ENCODE data around the gene TMEM9.

The TMEM9 gene

DNA sequence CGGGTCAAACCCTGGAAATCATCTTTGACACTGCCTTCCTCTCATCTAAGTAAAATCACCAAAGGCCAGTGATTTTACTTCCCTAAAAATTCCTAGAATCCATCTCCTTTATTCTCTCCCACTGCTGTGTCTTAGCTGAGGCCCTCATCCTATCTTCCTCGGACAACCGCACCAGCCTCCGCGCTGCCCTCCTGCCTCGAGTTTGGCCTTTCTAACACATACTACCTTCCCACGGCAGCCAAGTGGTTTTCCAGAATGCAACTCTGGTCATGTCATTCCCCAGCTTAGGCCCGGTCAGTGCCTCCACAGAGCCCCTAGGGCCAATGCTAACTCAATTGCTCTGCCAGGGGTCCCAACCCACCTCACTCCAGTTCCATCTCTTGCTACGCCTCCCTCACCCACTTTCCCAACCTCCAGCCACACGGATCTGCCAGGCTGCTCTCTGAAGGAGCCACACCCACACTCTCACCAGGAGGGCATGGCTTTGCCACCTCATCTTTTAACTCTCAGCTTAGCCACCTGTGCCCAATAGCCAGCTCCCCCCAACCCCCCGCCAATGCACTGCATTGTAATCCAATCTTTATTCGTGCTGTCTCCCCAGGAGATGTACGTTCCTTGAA, 6.8 kb downstream of the TMEM9 start:
- Histone ChIP-seq H3K9ac (no peak overlapping the region), H3K4me2 (no peak overlapping the region), H3K79me2 (ENCODE audit: insufficient read depth, low read depth) (no peaks in the 10 kb centered on the region), H2AFZ (ENCODE audit: low read depth) (no peak overlapping the region), H3K36me3 (ENCODE audit: insufficient read depth) (peaks cover 4% of the 10 kb centered on the region; the same call in 1 of the 2 replicates), H3K4me1 (ENCODE audit: low read depth, poor library complexity, severe bottlenecking) (no peaks in the 10 kb centered on the region), H3K4me3 (IDR thresholded peaks at IDR 0.05; ENCODE audit: insufficient read depth, low read depth, low read length) (no peak overlapping the region), H4K20me1 (ENCODE audit: insufficient read depth) (no peaks in the 10 kb centered on the region), H3K27me3 (ENCODE audit: insufficient read depth, low read depth) (no peaks in the 10 kb centered on the region), H3K27ac (no peak overlapping the region)
- TF ChIP-seq CTCF (conservative IDR thresholded peaks at IDR 0.05; ENCODE audit: low read depth, low read length), result no peak

DNA sequence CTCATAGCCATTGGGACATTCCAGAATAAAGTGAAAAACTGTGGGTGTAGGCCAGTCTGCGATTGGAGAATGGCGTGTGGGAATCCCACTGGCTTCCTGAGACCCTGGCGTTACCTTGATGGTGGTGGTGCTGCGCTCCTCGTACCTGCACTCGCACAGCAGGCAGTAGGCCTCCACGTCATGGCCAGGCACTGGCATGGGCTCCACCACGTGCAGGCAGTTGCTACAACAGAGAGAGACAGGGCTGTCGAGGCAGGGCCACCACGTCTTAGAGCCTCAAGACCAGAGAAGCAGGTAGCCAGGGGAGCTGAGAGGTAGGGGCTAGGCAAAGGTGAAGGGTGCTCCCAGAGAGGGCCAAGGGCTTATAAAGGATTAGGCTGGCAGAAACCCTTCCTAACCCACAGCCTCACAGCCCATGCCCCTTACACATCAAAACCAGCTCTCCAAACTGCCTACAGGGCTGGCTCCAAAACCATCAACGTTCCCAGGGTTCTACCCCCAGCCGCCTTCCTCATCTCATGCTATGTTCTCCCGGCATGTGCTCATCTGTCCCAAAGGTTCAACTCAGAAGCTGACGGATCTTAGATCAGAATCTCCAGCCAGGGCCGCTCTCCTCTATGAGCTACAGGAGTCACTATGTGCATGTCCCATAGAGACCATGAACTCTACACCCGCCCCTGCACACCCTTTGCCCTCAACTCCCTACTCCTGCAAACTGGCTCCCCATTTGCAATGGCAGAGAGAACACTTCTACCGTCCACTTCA, 7.5 kb downstream of the TMEM9 start:
- H3K9ac ChIP-seq, result no peak overlapping the region
- H4K20me1 ChIP-seq (ENCODE audit: insufficient read depth), result no peaks in the 10 kb centered on the region
- TF ChIP-seq CTCF (conservative IDR thresholded peaks at IDR 0.05; ENCODE audit: low read depth, low read length), result no peak
- H3K27me3 ChIP-seq (ENCODE audit: insufficient read depth, low read depth), result no peaks in the 10 kb centered on the region
- no peak overlapping the region for H2AFZ ChIP-seq (ENCODE audit: low read depth)
- H3K4me1 ChIP-seq (ENCODE audit: low read depth, poor library complexity, severe bottlenecking), result no peaks in the 10 kb centered on the region
- peaks cover 4% of the 10 kb centered on the region; the same call in 1 of the 2 replicates for H3K36me3 ChIP-seq (ENCODE audit: insufficient read depth)
- no peak overlapping the region for H3K27ac ChIP-seq
- H3K4me2 ChIP-seq, result no peak overlapping the region
- H3K4me3 ChIP-seq (IDR thresholded peaks at IDR 0.05; ENCODE audit: insufficient read depth, low read depth, low read length), result no peak overlapping the region
- no peaks in the 10 kb centered on the region for H3K79me2 ChIP-seq (ENCODE audit: insufficient read depth, low read depth)

- H3K79me2 ChIP-seq (ENCODE audit: insufficient read depth, low read depth), result no peaks in the 10 kb centered on the region
- H3K4me2 ChIP-seq, result no peak overlapping the region
- no peak overlapping the region for H2AFZ ChIP-seq (ENCODE audit: low read depth)
- H4K20me1 ChIP-seq (ENCODE audit: insufficient read depth), result no peaks in the 10 kb centered on the region
- H3K36me3 ChIP-seq (ENCODE audit: insufficient read depth), result peaks cover 4% of the 10 kb centered on the region; the same call in 1 of the 2 replicates
- no peak for TF ChIP-seq CTCF (conservative IDR thresholded peaks at IDR 0.05; ENCODE audit: low read depth, low read length)
- H3K9ac ChIP-seq, result no peak overlapping the region
- H3K4me1 ChIP-seq (ENCODE audit: low read depth, poor library complexity, severe bottlenecking), result no peaks in the 10 kb centered on the region
- H3K27me3 ChIP-seq (ENCODE audit: insufficient read depth, low read depth), result no peaks in the 10 kb centered on the region
- no peak overlapping the region for H3K4me3 ChIP-seq (IDR thresholded peaks at IDR 0.05; ENCODE audit: insufficient read depth, low read depth, low read length)
- no peak overlapping the region for H3K27ac ChIP-seq
Observed at GRCh38 chr1:201145816-201146215, 8.5 kb downstream of the TMEM9 start.

- H3K9ac ChIP-seq, result no peak overlapping the region
- no peak for TF ChIP-seq CTCF (conservative IDR thresholded peaks at IDR 0.05; ENCODE audit: low read depth, low read length)
- H3K79me2 ChIP-seq (ENCODE audit: insufficient read depth, low read depth), result no peaks in the 10 kb centered on the region
- H3K4me1 ChIP-seq (ENCODE audit: low read depth, poor library complexity, severe bottlenecking), result no peaks in the 10 kb centered on the region
- no peak overlapping the region for H3K4me2 ChIP-seq
- H4K20me1 ChIP-seq (ENCODE audit: insufficient read depth), result no peaks in the 10 kb centered on the region
- H3K36me3 ChIP-seq (ENCODE audit: insufficient read depth), result peaks cover 4% of the 10 kb centered on the region; the same call in 1 of the 2 replicates
- no peaks in the 10 kb centered on the region for H3K27me3 ChIP-seq (ENCODE audit: insufficient read depth, low read depth)
- H3K27ac ChIP-seq, result no peak overlapping the region
- no peak overlapping the region for H2AFZ ChIP-seq (ENCODE audit: low read depth)
- no peak overlapping the region for H3K4me3 ChIP-seq (IDR thresholded peaks at IDR 0.05; ENCODE audit: insufficient read depth, low read depth, low read length)
Observed at GRCh38 chr1:201145132-201145531, 9.1 kb downstream of the TMEM9 start.

Data from KMS-11 (cell line).